Measurements from ENCODE around the gene RFX3.

The RFX3 gene

GRCh38 chr9:3263698-3264097 is 262.1 kb downstream of the RFX3 start:
- no peak overlapping the region for H3K4me3 Mint-ChIP-seq
- no peaks in the 10 kb centered on the region for H3K27me3 Mint-ChIP-seq
- H3K27ac Mint-ChIP-seq: no peak overlapping the region
- H3K36me3 Mint-ChIP-seq: peaks cover 18% of the 10 kb centered on the region
- no peaks in the 10 kb centered on the region for H3K4me1 Mint-ChIP-seq
- no peak for ATAC-seq (ENCODE audit: low read depth)
- no peaks in the 10 kb centered on the region for H3K9me3 Mint-ChIP-seq
- DNase-seq (ENCODE audit: low spot score in 2 of 2): no peak

GRCh38 chr9:3262826-3263529 is 262.8 kb downstream of the RFX3 start:
- ATAC-seq (ENCODE audit: low read depth): no peak
- no peaks in the 10 kb centered on the region for H3K27me3 Mint-ChIP-seq
- no peaks in the 10 kb centered on the region for H3K9me3 Mint-ChIP-seq
- no peak overlapping the region for H3K4me3 Mint-ChIP-seq
- no peaks in the 10 kb centered on the region for H3K4me1 Mint-ChIP-seq
- DNase-seq (ENCODE audit: low spot score in 2 of 2): no peak
- no peak overlapping the region for H3K27ac Mint-ChIP-seq
- peaks cover 19% of the 10 kb centered on the region for H3K36me3 Mint-ChIP-seq

GRCh38 chr9:3261484-3261883 is 264.3 kb downstream of the RFX3 start:
- no peaks in the 10 kb centered on the region for H3K4me1 Mint-ChIP-seq
- H3K27ac Mint-ChIP-seq: no peak overlapping the region
- no peaks in the 10 kb centered on the region for H3K9me3 Mint-ChIP-seq
- H3K36me3 Mint-ChIP-seq: peaks cover 31% of the 10 kb centered on the region
- no peak overlapping the region for H3K4me3 Mint-ChIP-seq
- no peaks in the 10 kb centered on the region for H3K27me3 Mint-ChIP-seq
- no peak for DNase-seq (ENCODE audit: low spot score in 2 of 2)
- no peak for ATAC-seq (ENCODE audit: low read depth)

- ATAC-seq (ENCODE audit: low read depth): no peak
- Mint-ChIP-seq H3K4me3 (no peak overlapping the region), H3K9me3 (no peaks in the 10 kb centered on the region), H3K4me1 (no peaks in the 10 kb centered on the region), H3K36me3 (peaks cover 42% of the 10 kb centered on the region), H3K27me3 (no peaks in the 10 kb centered on the region), H3K27ac (no peak overlapping the region)
- DNase-seq (ENCODE audit: low spot score in 2 of 2): no peak
These were observed 269.1 kb downstream of the RFX3 start for GRCh38 chr9:3256571-3257330.

- DNase-seq (ENCODE audit: low spot score in 2 of 2) (no peak), ATAC-seq (ENCODE audit: low read depth) (no peak)
- Mint-ChIP-seq H3K27me3 (no peaks in the 10 kb centered on the region), H3K4me3 (no peak overlapping the region), H3K27ac (no peak overlapping the region), H3K9me3 (no peaks in the 10 kb centered on the region), H3K4me1 (no peaks in the 10 kb centered on the region), H3K36me3 (peaks cover 27% of the 10 kb centered on the region)
These were observed 274.5 kb downstream of the RFX3 start for GRCh38 chr9:3251309-3251708.

GRCh38 chr9:3250741-3251140 is 275.1 kb downstream of the RFX3 start:
- no peak for ATAC-seq (ENCODE audit: low read depth)
- Mint-ChIP-seq H3K9me3 (no peaks in the 10 kb centered on the region), H3K36me3 (peaks cover 27% of the 10 kb centered on the region), H3K4me1 (no peaks in the 10 kb centered on the region), H3K4me3 (no peak overlapping the region), H3K27me3 (no peaks in the 10 kb centered on the region), H3K27ac (no peak overlapping the region)
- DNase-seq (ENCODE audit: low spot score in 2 of 2): no peak

- no peak for DNase-seq (ENCODE audit: low spot score in 2 of 2)
- Mint-ChIP-seq H3K27ac (no peak overlapping the region), H3K9me3 (no peaks in the 10 kb centered on the region), H3K4me1 (peaks cover 4% of the 10 kb centered on the region), H3K27me3 (no peaks in the 10 kb centered on the region), H3K4me3 (no peak overlapping the region), H3K36me3 (peaks cover 14% of the 10 kb centered on the region)
- ATAC-seq (ENCODE audit: low read depth): no peak
These were observed 278.6 kb downstream of the RFX3 start for GRCh38 chr9:3247211-3247610.

- no peak overlapping the region for H3K27ac Mint-ChIP-seq
- no peaks in the 10 kb centered on the region for H3K27me3 Mint-ChIP-seq
- H3K4me1 Mint-ChIP-seq: peaks cover 4% of the 10 kb centered on the region
- no peak overlapping the region for H3K4me3 Mint-ChIP-seq
- no peaks in the 10 kb centered on the region for H3K9me3 Mint-ChIP-seq
- peaks cover 9% of the 10 kb centered on the region for H3K36me3 Mint-ChIP-seq
- no peak for DNase-seq (ENCODE audit: low spot score in 2 of 2)
- ATAC-seq (ENCODE audit: low read depth): no peak
These were observed 279.6 kb downstream of the RFX3 start for GRCh38 chr9:3246241-3246640.

- DNase-seq (ENCODE audit: low spot score in 2 of 2) (no peak), ATAC-seq (ENCODE audit: low read depth) (no peak)
- peaks cover 4% of the 10 kb centered on the region for H3K4me1 Mint-ChIP-seq
- no peak overlapping the region for H3K27ac Mint-ChIP-seq
- H3K27me3 Mint-ChIP-seq: no peaks in the 10 kb centered on the region
- H3K4me3 Mint-ChIP-seq: no peak overlapping the region
- no peaks in the 10 kb centered on the region for H3K9me3 Mint-ChIP-seq
- peaks cover 9% of the 10 kb centered on the region for H3K36me3 Mint-ChIP-seq
These were observed 280.7 kb downstream of the RFX3 start for GRCh38 chr9:3244963-3245653.

- Mint-ChIP-seq H3K4me1 (peaks cover 4% of the 10 kb centered on the region), H3K27ac (no peak overlapping the region), H3K27me3 (no peaks in the 10 kb centered on the region), H3K4me3 (no peak overlapping the region), H3K9me3 (no peaks in the 10 kb centered on the region), H3K36me3 (peaks cover 9% of the 10 kb centered on the region)
- ATAC-seq (ENCODE audit: low read depth) (no peak), DNase-seq (ENCODE audit: low spot score in 2 of 2) (no peak)
These were observed 282.1 kb downstream of the RFX3 start for GRCh38 chr9:3243683-3244082.

GRCh38 chr9:3241290-3241689 is 284.5 kb downstream of the RFX3 start:
- Mint-ChIP-seq H3K4me1 (peaks cover 4% of the 10 kb centered on the region), H3K9me3 (no peaks in the 10 kb centered on the region), H3K4me3 (no peak overlapping the region), H3K36me3 (peaks cover 9% of the 10 kb centered on the region), H3K27ac (no peak overlapping the region), H3K27me3 (no peaks in the 10 kb centered on the region)
- no peak for ATAC-seq (ENCODE audit: low read depth)
- DNase-seq (ENCODE audit: low spot score in 2 of 2): no peak

GRCh38 chr9:3240656-3241268 is 285.0 kb downstream of the RFX3 start:
- Mint-ChIP-seq H3K27ac (no peak overlapping the region), H3K27me3 (no peaks in the 10 kb centered on the region), H3K9me3 (no peaks in the 10 kb centered on the region), H3K36me3 (peaks cover 9% of the 10 kb centered on the region), H3K4me1 (peaks cover 4% of the 10 kb centered on the region), H3K4me3 (no peak overlapping the region)
- DNase-seq (ENCODE audit: low spot score in 2 of 2) (peak; percentile 48 to 52), ATAC-seq (ENCODE audit: low read depth) (peak; percentile 92)

GRCh38 chr9:3239240-3239639 is 286.6 kb downstream of the RFX3 start:
- Mint-ChIP-seq H3K9me3 (no peaks in the 10 kb centered on the region), H3K27me3 (no peaks in the 10 kb centered on the region), H3K27ac (no peak overlapping the region), H3K36me3 (peaks cover 11% of the 10 kb centered on the region), H3K4me3 (no peak overlapping the region), H3K4me1 (no peaks in the 10 kb centered on the region)
- ATAC-seq (ENCODE audit: low read depth): no peak
- DNase-seq (ENCODE audit: low spot score in 2 of 2): no peak

GRCh38 chr9:3238236-3238635 is 287.6 kb downstream of the RFX3 start:
- Mint-ChIP-seq H3K4me3 (no peak overlapping the region), H3K9me3 (no peaks in the 10 kb centered on the region), H3K4me1 (peaks cover 2% of the 10 kb centered on the region), H3K27ac (no peak overlapping the region), H3K36me3 (peaks cover 13% of the 10 kb centered on the region), H3K27me3 (no peaks in the 10 kb centered on the region)
- no peak for DNase-seq (ENCODE audit: low spot score in 2 of 2)
- ATAC-seq (ENCODE audit: low read depth): no peak

Data from memory B cell (primary cell).